ENCODE measurements around the gene TMEM271. TPM values are rescaled to one million over a fixed set of nuclear protein-coding genes. Genes with fewer than 3 reads are reported as not detected.

The TMEM271 gene
- polyA plus RNA-seq, 3 donors: 0.04 to 0.06 TPM; not detected in 1

DNA sequence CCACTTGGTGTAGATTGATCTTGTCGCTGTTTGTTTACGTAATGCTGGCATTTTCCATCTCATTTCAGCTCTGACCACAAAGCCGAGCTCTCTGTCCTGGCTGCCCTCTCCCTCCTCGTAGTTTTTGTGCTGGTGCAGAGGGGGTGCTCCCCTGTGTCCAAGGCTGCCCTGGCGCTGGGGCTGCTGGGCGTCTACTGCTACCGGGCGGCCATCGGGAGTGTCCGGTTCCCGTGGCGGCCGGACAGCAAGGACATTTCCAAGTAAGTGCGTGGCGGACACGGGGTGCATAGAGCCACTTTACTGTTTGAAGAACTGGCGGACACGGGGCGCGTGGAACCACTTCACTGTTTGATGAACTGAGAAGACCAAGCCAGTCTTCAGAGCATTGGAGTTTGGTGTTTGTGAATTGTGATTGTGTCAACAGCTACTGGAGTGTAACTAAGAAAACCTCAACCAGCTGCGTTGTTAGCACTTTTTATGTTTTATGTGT lies 49.1 kb downstream of the TMEM271 start:
- DNase-seq (ENCODE audit: extremely low read depth in 1 of 11, low read depth in 9 of 11, low spot score in 4 of 11): no peak

DNA sequence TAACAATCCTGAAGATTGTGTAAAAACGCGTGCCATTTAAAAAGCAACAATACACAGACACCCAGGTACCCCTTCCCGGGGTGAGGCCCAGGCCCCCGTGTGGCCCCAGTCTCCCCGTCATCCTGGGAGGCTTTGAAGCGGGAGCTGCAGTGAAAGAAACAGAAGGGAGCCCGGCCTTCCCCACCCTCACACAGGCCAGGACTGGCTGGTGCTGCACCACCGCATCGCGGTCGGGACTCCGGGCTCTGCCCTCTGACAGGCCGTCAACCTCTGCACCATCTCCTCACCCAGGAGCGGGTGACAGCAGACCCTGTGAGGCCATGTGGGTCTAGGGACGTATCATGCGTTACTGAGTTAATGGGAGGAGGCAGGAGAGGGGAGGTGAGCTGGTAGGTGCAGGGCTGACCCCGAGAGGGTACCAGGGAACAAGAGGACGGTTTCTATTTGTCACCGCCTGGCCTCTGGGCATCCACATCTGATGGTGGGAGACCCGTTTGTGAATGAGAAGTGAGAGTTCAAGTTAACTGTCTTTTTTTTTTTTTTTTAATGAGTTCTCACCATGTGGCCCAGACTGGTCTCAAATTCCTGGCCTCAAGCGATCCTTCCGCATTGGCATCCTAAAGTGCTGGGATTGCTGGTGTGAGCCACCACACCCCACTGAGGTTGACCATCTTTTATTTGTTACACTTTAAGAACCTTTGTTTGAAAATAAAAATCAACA lies 49.7 kb downstream of the TMEM271 start:
- DNase-seq (ENCODE audit: extremely low read depth in 1 of 11, low read depth in 9 of 11, low spot score in 4 of 11): no peak

DNA sequence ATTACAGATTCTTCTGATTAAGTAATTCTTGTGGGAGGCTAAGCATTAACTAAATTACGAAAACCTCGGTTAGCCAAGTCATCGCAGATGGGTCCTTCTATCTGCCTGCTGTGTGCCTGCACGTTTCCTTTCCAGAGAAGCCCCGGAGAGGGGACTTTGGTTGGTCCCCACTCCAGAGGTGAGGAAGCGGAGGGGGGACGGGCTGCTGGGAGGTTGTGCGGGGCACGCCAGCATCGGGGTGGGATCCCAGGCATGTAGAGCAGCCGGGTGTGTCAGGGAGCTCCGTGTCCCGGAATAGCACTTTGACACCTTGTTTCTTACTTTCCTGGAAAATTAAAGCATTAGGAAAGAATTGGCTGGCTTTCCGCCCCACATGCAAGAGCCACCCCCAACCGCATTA lies 50.4 kb downstream of the TMEM271 start:
- DNase-seq (ENCODE audit: extremely low read depth in 1 of 11, low read depth in 9 of 11, low spot score in 4 of 11): no peak

DNA sequence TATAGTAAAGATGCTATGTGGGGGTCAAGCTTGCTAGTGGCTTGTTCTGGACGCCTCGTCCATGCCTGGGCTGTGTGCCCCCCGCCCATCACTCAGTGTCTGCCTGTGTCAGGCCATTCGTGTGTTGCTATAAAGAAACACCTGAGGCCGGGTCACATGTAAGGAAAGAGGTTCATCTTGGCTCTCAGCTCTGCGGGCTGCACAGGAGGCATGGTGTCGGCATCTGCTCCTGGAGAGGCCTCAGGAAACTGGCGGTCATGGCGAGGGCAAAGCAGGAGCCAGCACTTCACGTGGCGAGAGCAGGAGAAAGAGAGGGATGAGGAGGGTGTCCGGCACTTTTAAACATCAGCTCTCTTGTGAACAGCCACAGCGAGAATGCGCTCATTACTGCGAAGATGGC lies 51.9 kb downstream of the TMEM271 start:
- DNase-seq (ENCODE audit: extremely low read depth in 1 of 11, low read depth in 9 of 11, low spot score in 4 of 11): no peak

Other genes with a start within 250 kb of the TMEM271 start
- gene ZNF141, start 238.5 kb downstream of the TMEM271 start, polyA plus RNA-seq (ENCODE audit: insufficient read length in 3 of 3): 10 to 100 TPM; 24.9 to 47.0 (median 30.0) TPM
- 10 to 100 TPM; 37.1 to 45.6 (median 40.7) TPM for gene ZNF721, start 77.1 kb downstream of the TMEM271 start, polyA plus RNA-seq (ENCODE audit: insufficient read length in 3 of 3)
- gene PIGG, start 77.1 kb downstream of the TMEM271 start, polyA plus RNA-seq (ENCODE audit: insufficient read length in 3 of 3): 10 to 100 TPM; 57.6 to 86.5 (median 61.1) TPM
- gene PDE6B, start 49.3 kb upstream of the TMEM271 start, polyA plus RNA-seq (ENCODE audit: insufficient read length in 3 of 3): 10 to 100 TPM; 42.4 to 51.1 (median 44.0) TPM
- 100 to 1,000 TPM; 263 to 363 (median 280) TPM for gene ATP5ME, start 98.0 kb upstream of the TMEM271 start, polyA plus RNA-seq (ENCODE audit: insufficient read length in 3 of 3)
- 10 to 100 TPM; 17.9 to 22.9 (median 21.7) TPM for gene MYL5, start 98.2 kb upstream of the TMEM271 start, polyA plus RNA-seq (ENCODE audit: insufficient read length in 3 of 3)
- gene SLC49A3, start 112.9 kb upstream of the TMEM271 start, polyA plus RNA-seq (ENCODE audit: insufficient read length in 3 of 3): 1 to 10 TPM; 3.7 to 6.3 (median 3.8) TPM
- 100 to 1,000 TPM in 1 of 3 donors, 10 to 100 TPM in 2; 67.4 to 102 (median 68.2) TPM for gene PCGF3, start 129.5 kb upstream of the TMEM271 start, polyA plus RNA-seq (ENCODE audit: insufficient read length in 3 of 3)
- gene CPLX1, start 249.8 kb upstream of the TMEM271 start, polyA plus RNA-seq (ENCODE audit: insufficient read length in 3 of 3): 1 to 10 TPM; 1.2 to 4.0 (median 3.2) TPM